ENCODE results near the gene HPS1.

The HPS1 gene

GRCh38 chr10:98446661-98447221 is at the start of gene HPS1:
Gene HPS1, minus strand, starts transcription at chr10:98446935. Its CDS starts 3,695 bp downstream, at chr10:98443240.
- peak; percentile 69 for DNase-seq (ENCODE audit: low read depth)

- DNase-seq (ENCODE audit: low read depth), result no peak
These were observed 46.0 kb upstream of the HPS1 start for GRCh38 chr10:98492763-98493162.

GRCh38 chr10:98489561-98490481 is 43.1 kb upstream of the HPS1 start:
- no peak for DNase-seq (ENCODE audit: low read depth)

- no peak for DNase-seq (ENCODE audit: low read depth)
These were observed 42.1 kb upstream of the HPS1 start for GRCh38 chr10:98488669-98489430.

GRCh38 chr10:98487649-98488048 is 40.9 kb upstream of the HPS1 start:
- no peak for DNase-seq (ENCODE audit: low read depth)

GRCh38 chr10:98486421-98486820 is 39.7 kb upstream of the HPS1 start:
- no peak for DNase-seq (ENCODE audit: low read depth)

- no peak for DNase-seq (ENCODE audit: low read depth)
These were observed 39.2 kb upstream of the HPS1 start for GRCh38 chr10:98485959-98486358.

GRCh38 chr10:98483658-98484057 is 36.9 kb upstream of the HPS1 start:
- no peak for DNase-seq (ENCODE audit: low read depth)

- no peak for DNase-seq (ENCODE audit: low read depth)
These were observed 35.4 kb upstream of the HPS1 start for GRCh38 chr10:98482096-98482495.

- no peak for DNase-seq (ENCODE audit: low read depth)
These were observed 34.7 kb upstream of the HPS1 start for GRCh38 chr10:98481404-98481945.

GRCh38 chr10:98478430-98479222 is 31.9 kb upstream of the HPS1 start:
- no peak for DNase-seq (ENCODE audit: low read depth)

- no peak for DNase-seq (ENCODE audit: low read depth)
These were observed 31.1 kb upstream of the HPS1 start for GRCh38 chr10:98477861-98478260.

- DNase-seq (ENCODE audit: low read depth), result no peak
These were observed 27.9 kb upstream of the HPS1 start for GRCh38 chr10:98474628-98475027.

- DNase-seq (ENCODE audit: low read depth), result no peak
These were observed 25.5 kb upstream of the HPS1 start for GRCh38 chr10:98472196-98472595.

GRCh38 chr10:98470850-98471249 is 24.1 kb upstream of the HPS1 start:
- no peak for DNase-seq (ENCODE audit: low read depth)

- no peak for DNase-seq (ENCODE audit: low read depth)
These were observed 22.5 kb upstream of the HPS1 start for GRCh38 chr10:98469001-98469931.

GRCh38 chr10:98467506-98468318 is 21.0 kb upstream of the HPS1 start:
- DNase-seq (ENCODE audit: low read depth), result peak; percentile 43

- no peak for DNase-seq (ENCODE audit: low read depth)
These were observed 20.2 kb upstream of the HPS1 start for GRCh38 chr10:98466861-98467505.

- no peak for DNase-seq (ENCODE audit: low read depth)
These were observed 19.1 kb upstream of the HPS1 start for GRCh38 chr10:98465866-98466265.

All from activated T-cell treated with anti-CD3 and anti-CD28 coated beads for 1 hour (primary cell).